ENCODE data around the gene POLD2. TPM values are rescaled to one million over a fixed set of nuclear protein-coding genes. Genes with fewer than 3 reads are reported as not detected.
"Not testable (repeated sequence)": the region's sequence is repeated elsewhere in the genome, so short reads cannot be mapped to it uniquely, and the experiment has no call there.

The POLD2 gene
- total RNA-seq, 4 donors from 2014 or later: 33.6 to 71.2 (median 55.9) TPM

DNA sequence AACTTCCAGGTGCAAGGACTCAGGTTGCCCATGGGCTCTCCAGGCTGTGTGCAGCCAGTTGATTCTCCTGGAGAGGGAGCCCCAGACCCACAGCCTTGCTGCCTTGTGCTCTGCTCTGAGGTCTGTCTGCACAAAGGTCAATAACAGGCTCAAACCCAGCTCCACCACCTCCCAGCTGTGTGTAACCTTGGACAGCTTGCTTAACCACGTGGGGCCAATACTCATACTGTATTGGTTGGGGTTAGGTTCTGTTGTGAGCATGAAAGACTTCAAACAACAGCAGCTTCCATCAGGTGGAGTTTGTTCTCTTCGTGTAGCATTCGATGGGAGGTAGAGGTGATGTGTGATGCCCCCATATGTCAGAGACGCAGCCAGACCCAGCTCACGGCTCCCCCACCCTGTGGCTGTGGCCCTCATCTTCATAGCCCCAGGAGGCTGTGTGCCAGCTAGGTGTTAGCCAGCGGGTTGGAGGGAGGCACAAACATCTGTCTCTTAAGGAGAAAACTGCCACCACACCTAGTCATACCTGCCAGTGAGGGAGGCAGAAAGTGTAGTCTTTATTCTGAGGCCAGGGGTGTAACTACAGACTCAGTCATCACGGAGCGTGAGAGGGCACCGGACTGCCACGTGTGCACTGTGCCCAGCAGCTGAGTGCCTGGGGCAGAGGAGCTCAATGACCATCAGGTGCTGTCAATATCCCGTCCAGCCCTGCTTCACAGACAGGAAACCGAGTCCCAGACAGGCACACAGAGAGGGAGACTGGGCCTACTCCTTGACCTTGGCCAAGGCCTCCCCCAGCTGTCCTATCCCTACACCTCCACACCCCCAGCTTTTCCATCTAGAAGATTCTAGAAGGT lies 8.1 kb upstream of the POLD2 start:
- H3K36me3 ChIP-seq: no peaks in the 10 kb centered on the region
- intact Hi-C loops (cut with DNase I): loop anchor here (10.0 kb wide), 1 partner anchor 63 kb away; no protein-coding TSS in a partner anchor
- no peak overlapping the region for H3K4me3 ChIP-seq
- no peak for TF ChIP-seq POLR2AphosphoS5 (IDR thresholded peaks at IDR 0.05)
- TF ChIP-seq POLR2A (IDR thresholded peaks at IDR 0.05; ENCODE audit: low read depth): no peak
- TF ChIP-seq, protein P1, sequence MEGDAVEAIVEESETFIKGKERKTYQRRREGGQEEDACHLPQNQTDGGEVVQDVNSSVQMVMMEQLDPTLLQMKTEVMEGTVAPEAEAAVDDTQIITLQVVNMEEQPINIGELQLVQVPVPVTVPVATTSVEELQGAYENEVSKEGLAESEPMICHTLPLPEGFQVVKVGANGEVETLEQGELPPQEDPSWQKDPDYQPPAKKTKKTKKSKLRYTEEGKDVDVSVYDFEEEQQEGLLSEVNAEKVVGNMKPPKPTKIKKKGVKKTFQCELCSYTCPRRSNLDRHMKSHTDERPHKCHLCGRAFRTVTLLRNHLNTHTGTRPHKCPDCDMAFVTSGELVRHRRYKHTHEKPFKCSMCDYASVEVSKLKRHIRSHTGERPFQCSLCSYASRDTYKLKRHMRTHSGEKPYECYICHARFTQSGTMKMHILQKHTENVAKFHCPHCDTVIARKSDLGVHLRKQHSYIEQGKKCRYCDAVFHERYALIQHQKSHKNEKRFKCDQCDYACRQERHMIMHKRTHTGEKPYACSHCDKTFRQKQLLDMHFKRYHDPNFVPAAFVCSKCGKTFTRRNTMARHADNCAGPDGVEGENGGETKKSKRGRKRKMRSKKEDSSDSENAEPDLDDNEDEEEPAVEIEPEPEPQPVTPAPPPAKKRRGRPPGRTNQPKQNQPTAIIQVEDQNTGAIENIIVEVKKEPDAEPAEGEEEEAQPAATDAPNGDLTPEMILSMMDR (IDR thresholded peaks at IDR 0.05): no peak
- TF ChIP-seq EP300 (IDR thresholded peaks at IDR 0.05): no peak
- H3K4me1 ChIP-seq: peaks cover 0 to 21% (median 0%) of the 10 kb centered on the region in 4 donors
- no peak for DNase-seq (ENCODE audit: extremely low spot score)
- 77% methylated on average over 12 of the region's 12 CpGs for WGBS
- H3K27me3 ChIP-seq: no peaks in the 10 kb centered on the region
- H3K9me3 ChIP-seq: peaks cover 0 to 5% (median 0%) of the 10 kb centered on the region in 4 donors
- H3K27ac ChIP-seq (replicated peaks in 1 of 4): no peak overlapping the region

DNA sequence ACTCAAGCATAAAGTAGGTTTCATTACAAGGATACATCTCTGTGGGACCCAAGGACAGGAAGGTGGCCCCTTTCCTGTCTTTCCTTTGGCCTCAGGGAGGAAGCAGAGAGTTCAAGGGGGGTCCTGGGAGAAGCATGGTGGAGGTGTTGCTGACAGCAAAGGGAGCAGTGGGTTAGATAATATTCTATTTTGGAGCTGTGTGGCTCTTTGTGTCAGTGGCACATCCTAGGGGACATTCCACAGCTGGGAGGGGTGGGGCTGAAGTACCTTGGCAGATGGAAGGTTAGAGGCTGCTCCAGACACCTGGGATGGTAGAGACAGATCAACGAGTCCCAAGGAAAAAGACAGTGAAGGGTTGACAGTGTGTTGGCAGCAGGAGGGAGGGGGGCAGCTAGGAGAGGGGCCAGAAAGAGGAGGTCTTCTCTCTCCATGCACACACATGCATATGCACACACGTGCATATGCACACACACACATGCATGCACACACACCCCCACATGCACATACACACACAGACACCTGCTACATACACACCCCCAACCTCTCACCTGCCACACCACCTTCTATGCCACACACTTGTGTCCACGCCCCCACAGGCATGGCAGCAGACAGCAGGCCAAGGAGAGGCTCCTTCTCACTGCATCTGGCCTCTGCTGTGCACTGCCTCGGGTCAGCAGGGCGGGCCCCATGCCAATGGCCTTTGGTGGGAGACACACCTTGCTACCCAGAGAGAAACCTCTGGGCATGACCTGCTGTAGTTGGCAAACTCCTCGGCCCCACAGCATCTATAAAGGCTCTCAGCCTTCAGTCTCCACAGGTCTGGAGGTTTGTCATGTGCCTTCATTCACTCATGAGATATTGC lies 5.6 kb upstream of the POLD2 start:
- H3K4me3 ChIP-seq: no peak overlapping the region
- H3K4me1 ChIP-seq: peaks cover 0 to 26% (median 6%) of the 10 kb centered on the region in 4 donors
- 63% methylated on average over 3 of the region's 6 CpGs for WGBS
- peaks cover 0 to 5% (median 0%) of the 10 kb centered on the region in 4 donors for H3K9me3 ChIP-seq
- TF ChIP-seq, protein P1 (IDR thresholded peaks at IDR 0.05): no peak
- H3K27ac ChIP-seq (replicated peaks in 1 of 4): no peak overlapping the region
- H3K27me3 ChIP-seq: no peaks in the 10 kb centered on the region
- intact Hi-C loops (cut with DNase I): no loop called here
- no peaks in the 10 kb centered on the region for H3K36me3 ChIP-seq
- no peak for DNase-seq (ENCODE audit: extremely low spot score)

DNA sequence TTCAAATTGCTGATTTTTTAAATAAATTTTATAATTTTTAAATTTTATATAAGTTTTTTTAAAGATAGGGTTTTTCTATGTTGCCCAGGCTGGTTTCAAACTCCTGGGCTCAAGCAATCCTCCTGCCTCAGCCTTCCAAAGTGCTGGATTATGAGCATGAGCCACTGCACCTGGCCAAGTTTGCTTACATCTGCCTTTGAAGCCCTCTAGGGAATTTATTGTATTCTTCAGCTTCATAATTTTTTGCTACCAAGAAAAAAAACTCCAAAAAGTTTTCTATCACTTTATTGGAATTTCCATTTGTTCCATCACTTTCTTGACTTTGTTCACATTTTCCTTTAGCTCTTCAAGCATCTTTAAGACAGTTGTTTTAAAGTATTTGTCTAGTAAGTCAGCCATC lies 3.8 kb upstream of the POLD2 start:
- intact Hi-C loops (cut with DNase I): no loop called here
- TF ChIP-seq POLR2AphosphoS5 (IDR thresholded peaks at IDR 0.05) (no peak), EP300 (IDR thresholded peaks at IDR 0.05) (no peak), POLR2A (IDR thresholded peaks at IDR 0.05; ENCODE audit: low read depth) (no peak)
- TF ChIP-seq, protein P1 (IDR thresholded peaks at IDR 0.05): no peak
- H3K9me3 ChIP-seq: peaks cover 0 to 5% (median 0%) of the 10 kb centered on the region in 4 donors
- H3K27me3 ChIP-seq: no peaks in the 10 kb centered on the region
- H3K4me3 ChIP-seq: no peak overlapping the region
- H3K27ac ChIP-seq (replicated peaks in 1 of 4): no peak overlapping the region
- no peaks in the 10 kb centered on the region for H3K36me3 ChIP-seq
- peaks cover 8 to 24% (median 17%) of the 10 kb centered on the region in 4 donors for H3K4me1 ChIP-seq
- DNase-seq (ENCODE audit: extremely low spot score): no peak

DNA sequence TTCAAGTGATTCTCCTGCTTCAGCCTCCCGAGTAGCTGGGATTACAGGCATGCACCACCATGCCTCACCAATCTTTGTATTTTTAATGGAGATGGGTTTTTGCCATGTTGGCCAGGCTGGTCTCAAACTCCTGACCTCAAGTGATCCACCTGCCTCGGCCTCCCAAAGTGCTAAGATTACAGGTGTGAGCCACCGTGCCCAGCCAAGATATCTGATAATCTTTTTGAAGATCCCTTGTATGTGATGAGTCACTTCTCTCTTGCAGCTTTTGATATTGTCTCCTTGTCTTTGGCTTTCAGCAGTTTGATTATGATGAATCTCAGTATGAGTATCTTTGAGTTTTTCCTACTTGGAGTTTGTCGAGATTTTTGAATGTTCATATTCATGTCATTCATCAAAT lies 3.2 kb upstream of the POLD2 start:
- DNase-seq (ENCODE audit: extremely low spot score); H3K36me3 ChIP-seq; H3K27ac ChIP-seq (replicated peaks in 1 of 4); H3K4me3 ChIP-seq; H3K9me3 ChIP-seq; H3K27me3 ChIP-seq; intact Hi-C loops (cut with DNase I): not testable (repeated sequence)
- peaks cover 14 to 27% (median 23%) of the 10 kb centered on the region in 4 donors for H3K4me1 ChIP-seq
- WGBS: 91% methylated on average over 4 of the region's 4 CpGs

DNA sequence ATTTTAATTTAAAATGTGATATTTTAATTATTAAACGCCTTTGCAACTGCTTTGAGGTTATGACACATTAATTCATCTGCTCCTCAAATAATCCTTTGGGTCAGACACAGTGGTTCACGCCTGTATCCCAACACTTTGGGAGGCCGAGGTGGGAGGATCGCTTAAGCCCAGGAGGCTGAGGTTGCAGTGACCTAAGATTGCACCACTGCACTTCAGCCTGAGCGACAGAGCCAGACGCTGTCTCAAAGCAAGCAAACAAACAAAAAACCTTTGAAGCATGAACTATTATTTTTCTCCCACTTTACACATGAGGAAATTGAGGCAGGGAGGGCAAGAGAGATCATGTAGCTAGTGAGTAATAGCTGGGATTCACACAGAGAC lies 1.5 kb upstream of the POLD2 start:
- no peak for DNase-seq (ENCODE audit: extremely low spot score)
- 93% methylated on average over 6 of the region's 6 CpGs for WGBS
- H3K27me3 ChIP-seq: no peaks in the 10 kb centered on the region
- H3K9me3 ChIP-seq: peaks cover 0 to 5% (median 0%) of the 10 kb centered on the region in 4 donors
- H3K4me1 ChIP-seq: peaks cover 15 to 40% (median 36%) of the 10 kb centered on the region in 4 donors
- no peak overlapping the region for H3K4me3 ChIP-seq
- TF ChIP-seq EP300 (IDR thresholded peaks at IDR 0.05) (no peak), POLR2AphosphoS5 (IDR thresholded peaks at IDR 0.05) (no peak), POLR2A (IDR thresholded peaks at IDR 0.05; ENCODE audit: low read depth) (no peak)
- TF ChIP-seq, protein P1 (IDR thresholded peaks at IDR 0.05): no peak
- peaks cover 6 to 21% (median 18%) of the 10 kb centered on the region in 4 donors for H3K36me3 ChIP-seq
- peak overlapping the region in 1 of 4 donors; percentile 95 for H3K27ac ChIP-seq (replicated peaks in 1 of 4)
- intact Hi-C loops (cut with DNase I): no loop called here
